IPS DF 6.9 (cell line): ENCODE measurements around the gene CACNA2D3.

Experiments used
- DNase-seq: peaks from one replicate; pipeline ENCODE4 v3.0.0-alpha.2; 2013; ENCODE audit warnings: low read depth, low spot score
- H3K27ac ChIP-seq: one replicate; pipeline ENCODE4 v1.5.1; 2013; ENCODE audit warnings: low read length, control low read depth
- H3K27me3 ChIP-seq: 2 replicates; pipeline ENCODE4 v1.6.1; 2013; ENCODE audit warnings: mild to moderate bottlenecking, low read length; ENCODE audit not compliant: control insufficient read depth, insufficient read depth
- H3K36me3 ChIP-seq: 2 replicates; pipeline ENCODE4 v1.6.1; 2013; ENCODE audit warnings: low read length; ENCODE audit not compliant: control insufficient read depth, insufficient read depth
- H3K4me1 ChIP-seq: 2 replicates; pipeline ENCODE4 v1.6.1; 2013; ENCODE audit warnings: low read length; ENCODE audit not compliant: control insufficient read depth, insufficient read depth
- H3K4me3 ChIP-seq: 2 replicates; pipeline ENCODE4 v1.5.1; 2013; ENCODE audit warnings: mild to moderate bottlenecking, low read length
- H3K9me3 ChIP-seq: 2 replicates; pipeline ENCODE4 v1.6.1; 2013; ENCODE audit warnings: low read length, inconsistent platforms; ENCODE audit not compliant: control insufficient read depth, insufficient read depth
- WGBS: extraction: QIAGEN DNeasy Blood & Tissue Kit; methylation state at CpG from one replicate; pipeline ENCODE4 v1.1.7; 2013; ENCODE audit warnings: mixed read lengths, missing lambda C conversion rate; ENCODE audit not compliant: insufficient read length, insufficient coverage; 5-methylcytosine and 5-hydroxymethylcytosine counted together

Gene CACNA2D3

DNA sequence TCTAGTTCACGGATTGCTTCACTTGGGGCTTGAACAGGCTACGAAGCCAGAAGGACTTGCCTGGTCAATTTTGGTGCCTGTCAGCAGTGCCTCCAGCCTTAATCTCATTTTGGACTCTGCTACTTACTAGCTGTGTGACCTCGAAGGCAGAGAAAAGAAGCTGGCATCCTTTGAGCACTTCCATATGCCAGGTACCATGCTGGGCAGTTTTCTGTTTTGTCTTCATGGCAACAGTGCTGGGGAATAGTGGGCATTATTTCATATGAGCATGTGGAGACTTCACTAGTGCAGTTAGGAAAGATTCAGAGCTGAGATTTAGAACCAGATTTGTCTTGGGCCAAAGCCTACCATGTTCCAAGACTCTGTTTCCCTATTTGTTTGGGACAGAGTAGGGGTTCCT lies 713.3 kb downstream of the CACNA2D3 start:
- WGBS: no CpG with 5 or more reads among the region's 3 CpGs
- H3K9me3 ChIP-seq: no peaks in the 10 kb centered on the region
- no peak for DNase-seq
- H3K27me3 ChIP-seq: no peaks in the 10 kb centered on the region
- no peaks in the 10 kb centered on the region for H3K4me1 ChIP-seq
- no peak overlapping the region for H3K4me3 ChIP-seq
- no peaks in the 10 kb centered on the region for H3K36me3 ChIP-seq
- no peak overlapping the region for H3K27ac ChIP-seq

GRCh38 chr3:54836871-54837270 lies 714.5 kb downstream of the CACNA2D3 start:
- Histone ChIP-seq H3K4me1 (no peaks in the 10 kb centered on the region), H3K27ac (no peak overlapping the region), H3K9me3 (no peaks in the 10 kb centered on the region), H3K36me3 (no peaks in the 10 kb centered on the region), H3K27me3 (no peaks in the 10 kb centered on the region), H3K4me3 (no peak overlapping the region)
- no peak for DNase-seq
- no CpG with 5 or more reads among the region's 8 CpGs for WGBS

DNA sequence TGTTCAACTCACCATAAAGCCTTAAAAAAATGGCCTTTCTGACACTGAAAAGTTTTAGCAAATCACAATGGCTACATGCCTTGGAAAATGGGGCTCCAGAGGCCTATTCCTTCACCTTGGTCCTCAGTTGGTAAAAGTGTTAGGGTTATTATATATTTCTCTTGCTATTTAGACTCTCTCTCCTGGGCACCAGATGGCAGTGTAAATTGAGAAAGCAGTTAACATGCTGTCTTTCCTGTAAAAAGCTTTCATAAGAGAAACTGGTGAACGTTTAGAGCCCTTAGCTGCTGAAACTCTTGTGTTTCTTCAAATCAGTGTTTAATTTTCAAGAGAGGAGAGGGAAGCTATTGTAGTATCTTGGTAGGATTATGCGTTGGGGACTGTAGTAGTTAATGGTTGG lies 715.6 kb downstream of the CACNA2D3 start:
- Histone ChIP-seq H3K36me3 (no peaks in the 10 kb centered on the region), H3K4me3 (no peak overlapping the region), H3K4me1 (no peaks in the 10 kb centered on the region), H3K9me3 (no peaks in the 10 kb centered on the region), H3K27ac (no peak overlapping the region), H3K27me3 (no peaks in the 10 kb centered on the region)
- DNase-seq: no peak
- no CpG with 5 or more reads among the region's 2 CpGs for WGBS

DNA sequence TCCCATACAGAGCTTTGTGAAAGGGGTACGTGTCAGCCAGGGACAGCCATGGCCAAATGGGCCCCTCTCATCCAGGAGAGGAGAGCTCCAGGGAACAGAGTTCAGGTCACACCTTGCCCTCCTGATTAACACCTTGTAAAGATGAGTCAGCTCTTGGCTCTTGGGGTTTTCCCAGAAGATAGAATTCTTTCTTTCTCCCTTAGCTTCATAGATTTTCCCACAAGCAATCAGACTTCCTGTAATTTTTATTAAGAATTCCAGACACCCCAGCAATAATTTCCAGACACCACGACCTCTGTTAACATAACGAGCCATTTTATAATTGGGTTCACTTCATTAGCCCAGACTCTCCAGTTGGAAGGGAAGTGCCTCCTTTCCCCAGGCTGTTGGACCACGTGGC lies 719.1 kb downstream of the CACNA2D3 start:
- Histone ChIP-seq H3K4me1 (peaks cover 1% of the 10 kb centered on the region; the same call in 1 of the 2 replicates), H3K27ac (no peak overlapping the region), H3K27me3 (no peaks in the 10 kb centered on the region), H3K4me3 (no peak overlapping the region), H3K36me3 (no peaks in the 10 kb centered on the region), H3K9me3 (no peaks in the 10 kb centered on the region)
- no CpG with 5 or more reads among the region's 4 CpGs for WGBS
- DNase-seq: no peak

GRCh38 chr3:54843352-54843751 lies 721.0 kb downstream of the CACNA2D3 start:
- Histone ChIP-seq H3K36me3 (no peaks in the 10 kb centered on the region), H3K4me3 (no peak overlapping the region), H3K4me1 (peaks cover 1% of the 10 kb centered on the region; the same call in 1 of the 2 replicates), H3K9me3 (no peaks in the 10 kb centered on the region), H3K27me3 (no peaks in the 10 kb centered on the region), H3K27ac (no peak overlapping the region)
- DNase-seq: no peak
- no CpG with 5 or more reads among the region's 2 CpGs for WGBS

DNA sequence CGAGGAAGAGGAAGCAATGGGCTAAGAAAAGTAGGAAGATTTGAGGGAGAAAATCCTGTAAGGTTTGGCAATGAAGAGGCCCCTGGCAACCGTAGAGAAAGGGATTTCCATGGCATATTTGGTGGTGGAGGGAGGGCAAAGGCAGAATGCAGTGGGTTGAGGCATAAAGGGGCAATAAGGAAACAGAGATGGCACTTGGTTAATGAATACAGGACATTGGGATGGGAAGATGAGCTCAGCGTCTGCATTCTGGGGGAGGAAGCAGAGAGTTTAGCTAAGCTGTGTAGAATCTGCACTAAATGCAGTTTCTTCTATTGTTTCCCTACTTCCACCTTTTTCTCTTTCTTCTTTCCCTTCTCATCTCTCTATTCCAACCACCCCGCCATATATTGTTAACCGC lies 721.9 kb downstream of the CACNA2D3 start:
- H3K9me3 ChIP-seq: no peaks in the 10 kb centered on the region
- no CpG with 5 or more reads among the region's 5 CpGs for whole genome bisulfite sequencing
- H3K4me1 ChIP-seq: peaks cover 1% of the 10 kb centered on the region; the same call in 1 of the 2 replicates
- H3K4me3 ChIP-seq: no peak overlapping the region
- no peak overlapping the region for H3K27ac ChIP-seq
- H3K27me3 ChIP-seq: no peaks in the 10 kb centered on the region
- no peaks in the 10 kb centered on the region for H3K36me3 ChIP-seq
- DNase-seq: no peak

DNA sequence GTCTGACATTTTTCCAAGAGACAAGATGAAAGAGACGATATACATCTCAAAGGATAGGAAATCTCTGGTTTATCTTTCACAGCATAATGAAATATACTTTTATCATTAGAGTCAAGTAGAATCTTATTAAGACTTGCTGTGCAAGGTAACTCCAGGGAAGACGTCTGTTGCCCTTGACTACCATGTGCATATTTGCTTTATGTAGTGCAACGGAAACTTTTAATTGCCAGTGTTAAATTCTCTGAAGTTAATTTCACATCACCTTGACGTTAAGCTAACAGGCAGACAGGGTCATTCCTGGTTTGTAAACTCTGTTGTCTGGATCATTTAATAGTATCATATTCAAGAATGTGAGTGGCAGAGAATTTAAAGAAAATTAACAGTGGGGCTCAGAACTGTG lies 722.7 kb downstream of the CACNA2D3 start:
- H3K4me1 ChIP-seq: peaks cover 1% of the 10 kb centered on the region; the same call in 1 of the 2 replicates
- H3K9me3 ChIP-seq: no peaks in the 10 kb centered on the region
- DNase-seq: no peak
- no peaks in the 10 kb centered on the region for H3K36me3 ChIP-seq
- no peak overlapping the region for H3K4me3 ChIP-seq
- WGBS: no CpG with 5 or more reads among the region's 4 CpGs
- H3K27ac ChIP-seq: no peak overlapping the region
- H3K27me3 ChIP-seq: no peaks in the 10 kb centered on the region

GRCh38 chr3:54845551-54845950 lies 723.2 kb downstream of the CACNA2D3 start:
- Histone ChIP-seq H3K27ac (no peak overlapping the region), H3K27me3 (no peaks in the 10 kb centered on the region), H3K36me3 (no peaks in the 10 kb centered on the region), H3K9me3 (no peaks in the 10 kb centered on the region), H3K4me3 (no peak overlapping the region), H3K4me1 (peaks cover 1% of the 10 kb centered on the region; the same call in 1 of the 2 replicates)
- no peak for DNase-seq
- no CpG with 5 or more reads among the region's 5 CpGs for WGBS

- Histone ChIP-seq H3K36me3 (no peaks in the 10 kb centered on the region), H3K27ac (no peak overlapping the region), H3K4me1 (peaks cover 1% of the 10 kb centered on the region; the same call in 1 of the 2 replicates), H3K4me3 (no peak overlapping the region), H3K27me3 (no peaks in the 10 kb centered on the region), H3K9me3 (no peaks in the 10 kb centered on the region)
- no peak for DNase-seq
- WGBS: no CpG with 5 or more reads among the region's 4 CpGs
These were observed 723.8 kb downstream of the CACNA2D3 start for GRCh38 chr3:54846119-54846518.

- no peak for DNase-seq
- H3K27ac ChIP-seq: no peak overlapping the region
- H3K4me1 ChIP-seq: peaks cover 1% of the 10 kb centered on the region; the same call in 1 of the 2 replicates
- WGBS: no CpG with 5 or more reads among the region's 4 CpGs
- H3K36me3 ChIP-seq: no peaks in the 10 kb centered on the region
- H3K27me3 ChIP-seq: no peaks in the 10 kb centered on the region
- H3K4me3 ChIP-seq: no peak overlapping the region
- no peaks in the 10 kb centered on the region for H3K9me3 ChIP-seq
These were observed 725.0 kb downstream of the CACNA2D3 start for GRCh38 chr3:54847361-54847760.

GRCh38 chr3:54849360-54849759 lies 727.0 kb downstream of the CACNA2D3 start:
- Histone ChIP-seq H3K27me3 (no peaks in the 10 kb centered on the region), H3K9me3 (no peaks in the 10 kb centered on the region), H3K27ac (no peak overlapping the region), H3K36me3 (no peaks in the 10 kb centered on the region), H3K4me3 (no peak overlapping the region), H3K4me1 (no peaks in the 10 kb centered on the region)
- no peak for DNase-seq
- WGBS: no CpG with 5 or more reads among the region's 4 CpGs
